ENCODE results near the gene ASB8.
"Not testable (repeated sequence)": the region's sequence is repeated elsewhere in the genome, so short reads cannot be mapped to it uniquely, and the experiment has no call there.

The ASB8 gene

DNA sequence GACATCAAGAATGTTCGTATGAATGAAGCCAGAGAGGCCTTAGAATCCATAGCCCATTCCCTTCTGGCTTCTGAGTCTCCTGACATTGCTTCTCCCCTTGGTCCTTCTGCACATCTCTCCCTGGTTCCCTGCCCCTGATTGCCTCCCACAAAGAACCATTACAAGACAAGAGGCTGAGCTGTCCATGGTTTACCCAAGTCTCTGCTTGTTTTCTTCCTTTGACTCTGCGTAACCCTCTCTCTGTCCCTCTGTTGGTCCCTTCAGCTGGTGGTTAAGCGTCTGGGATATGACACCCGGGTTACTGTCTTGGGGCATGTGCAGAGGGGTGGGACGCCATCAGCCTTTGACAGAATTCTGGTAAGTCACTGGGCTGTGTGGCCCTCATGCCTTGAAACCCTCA lies 22.3 kb downstream of the ASB8 start:
- DNase-seq: no peak

GRCh38 chr12:48132826-48133225 lies 24.5 kb downstream of the ASB8 start:
- DNase-seq: no peak

- DNase-seq: no peak
Measured at GRCh38 chr12:48131517-48131916, 25.8 kb downstream of the ASB8 start.

DNA sequence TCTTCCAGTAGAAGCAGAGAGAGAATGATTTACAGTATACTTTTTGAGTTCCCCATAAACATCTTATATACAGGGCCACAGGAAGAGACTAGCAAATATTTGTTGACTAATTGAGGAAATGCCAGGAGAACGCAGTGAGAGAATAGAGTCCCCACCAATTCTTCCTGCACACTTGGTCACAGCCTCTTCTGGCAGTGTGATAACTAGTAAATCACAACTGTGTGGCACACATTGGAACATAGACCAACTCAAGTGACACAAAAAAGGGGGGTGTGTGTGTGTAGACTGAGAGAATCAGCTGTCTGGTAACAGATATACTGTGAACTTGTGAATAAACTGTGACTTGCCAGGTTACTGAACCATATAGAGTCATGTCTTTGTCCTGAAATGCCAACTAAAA lies 27.9 kb downstream of the ASB8 start:
- DNase-seq: no peak

DNA sequence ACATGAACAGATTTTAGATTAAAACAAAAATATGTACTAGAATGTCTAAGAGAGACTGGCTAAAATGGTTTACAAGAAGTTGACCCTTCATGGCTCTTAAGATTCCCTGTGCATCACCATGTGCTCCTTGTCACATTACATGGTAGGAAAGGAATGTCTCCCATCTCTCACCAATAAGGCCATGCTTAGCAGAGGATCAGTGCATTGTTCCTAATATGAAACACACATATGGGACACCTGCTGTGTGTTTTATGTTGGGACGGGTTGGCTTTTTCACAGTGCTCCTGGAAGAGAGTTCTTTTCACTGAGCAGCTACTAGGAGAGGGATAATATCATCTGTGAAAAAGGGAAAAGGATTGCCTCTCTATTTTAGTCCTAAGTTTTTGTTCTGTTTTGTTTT lies 28.5 kb downstream of the ASB8 start:
- no peak for DNase-seq

DNA sequence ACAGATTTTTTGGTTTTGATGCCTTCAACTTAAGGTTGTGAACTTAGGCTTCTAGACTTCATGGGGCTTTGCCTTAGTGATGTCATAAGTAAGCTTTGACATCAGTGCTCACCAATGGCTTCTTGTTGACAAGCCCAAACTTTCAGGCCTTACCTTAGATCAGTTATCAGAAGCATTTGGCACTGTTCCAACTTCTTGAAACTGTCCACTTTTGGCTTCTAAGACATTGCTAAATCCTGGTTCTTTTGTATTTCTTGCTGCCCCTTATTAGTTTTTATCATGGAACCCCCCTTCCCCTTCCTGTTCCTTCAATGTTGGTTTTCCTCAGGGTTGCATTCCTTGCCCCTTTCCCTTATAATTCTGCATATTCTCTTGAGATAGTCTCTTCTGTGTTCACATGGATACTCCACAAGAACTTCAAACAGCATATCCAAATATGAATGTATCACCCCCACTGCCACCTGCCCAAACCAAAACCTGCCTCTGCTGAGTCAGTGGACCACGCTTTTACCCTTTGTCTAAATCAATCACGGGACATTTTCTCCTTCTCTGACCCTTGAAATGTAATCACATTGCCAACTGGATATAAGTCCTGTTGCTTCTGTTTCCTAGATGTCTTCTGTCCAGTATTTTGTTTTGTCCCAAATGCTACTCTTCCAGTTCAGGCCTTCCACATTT lies 30.2 kb downstream of the ASB8 start:
- no peak for DNase-seq

GRCh38 chr12:48125985-48126384 lies 31.3 kb downstream of the ASB8 start:
- no peak for DNase-seq

GRCh38 chr12:48125542-48125941 lies 31.8 kb downstream of the ASB8 start:
- not testable (repeated sequence) for DNase-seq

- no peak for DNase-seq
Measured at GRCh38 chr12:48123169-48123568, 34.1 kb downstream of the ASB8 start.

GRCh38 chr12:48122065-48122834 lies 35.1 kb downstream of the ASB8 start:
- no peak for DNase-seq

DNA sequence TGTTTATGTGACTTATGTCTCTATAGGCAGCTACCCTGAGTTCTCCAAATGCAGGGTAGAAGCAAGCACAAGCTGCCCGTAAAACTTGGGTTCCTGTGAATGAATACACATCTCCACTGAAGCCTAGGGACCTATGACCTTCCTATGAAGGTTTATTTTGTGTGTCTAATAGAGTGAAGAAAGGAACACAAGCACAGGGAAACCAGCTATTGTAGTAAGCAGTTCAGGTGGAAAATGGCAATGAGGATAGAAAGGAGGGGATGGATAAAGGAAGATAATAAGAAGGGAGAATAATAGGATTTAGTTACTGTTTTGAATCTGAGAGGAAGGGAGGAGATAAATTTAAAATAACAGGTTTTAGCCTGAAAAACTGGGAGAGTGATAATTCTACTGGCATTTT lies 35.8 kb downstream of the ASB8 start:
- no peak for DNase-seq

GRCh38 chr12:48119834-48120195 lies 37.5 kb downstream of the ASB8 start:
- DNase-seq: no peak

GRCh38 chr12:48119078-48119833 lies 38.1 kb downstream of the ASB8 start, which contains the start of gene PFKM:
Gene PFKM (plus strand): TSS chr12:48119364. CDS start chr12:48122775, 3,411 bp downstream.
- DNase-seq: peak; percentile 39

DNA sequence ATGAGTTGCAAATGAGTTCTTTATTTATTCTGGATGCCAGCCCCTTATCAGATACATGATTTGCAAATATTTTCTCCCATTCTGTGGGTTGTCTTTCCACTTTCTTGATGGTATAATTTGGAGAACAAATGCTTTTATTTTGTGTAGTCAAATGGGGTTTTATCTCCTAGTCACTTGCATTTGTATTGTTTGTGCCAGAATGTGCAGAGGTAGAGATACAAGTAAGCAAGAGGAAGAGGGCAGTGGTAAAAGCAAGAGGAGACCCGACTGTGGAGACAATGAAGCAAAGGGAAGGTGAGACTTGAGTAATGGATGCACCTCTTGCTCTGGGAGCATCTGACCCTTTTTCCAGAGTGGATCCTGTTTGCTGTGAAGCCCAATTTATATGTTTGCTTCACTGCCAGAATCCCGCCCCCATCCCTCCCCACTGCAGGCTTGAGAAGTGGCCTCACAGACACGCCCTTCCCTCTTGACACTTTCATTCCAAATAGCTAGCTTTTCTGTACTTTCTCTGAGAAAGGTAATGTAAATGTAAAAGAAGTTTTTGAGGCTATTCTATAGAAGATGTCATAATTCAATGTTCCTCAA lies 38.9 kb downstream of the ASB8 start:
- DNase-seq: no peak

GRCh38 chr12:48115957-48116356 lies 41.4 kb downstream of the ASB8 start:
- DNase-seq: no peak

DNA sequence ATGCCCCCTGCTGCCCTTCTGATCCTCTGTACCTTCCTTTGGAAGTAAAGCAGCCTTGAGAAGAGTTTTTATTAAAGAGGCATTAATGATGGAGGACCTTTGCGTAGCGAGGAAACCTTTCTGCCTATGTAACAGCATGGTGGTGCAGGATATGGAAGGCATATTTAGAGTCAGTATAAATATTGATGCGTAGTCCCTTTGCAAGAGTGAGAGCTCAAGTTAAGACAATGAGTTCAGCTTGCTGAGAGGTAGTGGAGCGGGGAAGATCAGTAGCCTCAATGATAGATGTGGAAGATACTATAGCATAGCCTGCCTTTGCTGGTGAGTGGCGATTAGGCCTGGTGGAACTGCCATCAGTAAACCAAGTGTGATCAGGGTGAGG lies 46.0 kb downstream of the ASB8 start:
- DNase-seq: not testable (repeated sequence)

DNA sequence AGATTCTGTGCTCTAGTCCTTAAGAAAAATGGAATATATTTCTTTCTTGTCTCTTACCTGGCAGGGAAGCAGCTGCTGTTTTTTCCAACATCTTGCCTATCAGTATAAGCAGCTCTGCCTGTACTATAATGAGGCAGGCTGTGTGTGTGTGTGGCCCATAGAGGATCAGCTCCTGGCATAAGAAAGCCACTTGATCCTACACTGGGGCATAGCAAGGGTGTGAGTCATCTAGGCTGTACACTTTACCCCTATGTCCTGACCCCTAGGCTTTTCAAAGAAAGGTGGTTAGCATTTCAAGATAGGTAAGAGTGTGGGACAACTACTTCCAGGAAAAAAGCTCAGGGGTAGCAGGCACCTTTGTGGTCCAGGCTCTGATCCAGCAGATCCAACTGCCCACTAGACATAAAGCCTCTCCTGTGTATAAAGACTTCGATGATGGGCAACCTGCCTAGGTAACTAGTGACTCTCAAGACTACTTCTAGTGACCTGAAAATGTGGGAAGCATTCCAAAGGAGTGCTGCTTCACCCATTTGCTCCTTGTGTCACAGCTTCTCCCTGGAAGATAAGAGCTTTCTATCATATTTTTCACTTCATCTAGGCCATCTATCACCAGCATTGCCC lies 46.5 kb downstream of the ASB8 start:
- no peak for DNase-seq

DNA sequence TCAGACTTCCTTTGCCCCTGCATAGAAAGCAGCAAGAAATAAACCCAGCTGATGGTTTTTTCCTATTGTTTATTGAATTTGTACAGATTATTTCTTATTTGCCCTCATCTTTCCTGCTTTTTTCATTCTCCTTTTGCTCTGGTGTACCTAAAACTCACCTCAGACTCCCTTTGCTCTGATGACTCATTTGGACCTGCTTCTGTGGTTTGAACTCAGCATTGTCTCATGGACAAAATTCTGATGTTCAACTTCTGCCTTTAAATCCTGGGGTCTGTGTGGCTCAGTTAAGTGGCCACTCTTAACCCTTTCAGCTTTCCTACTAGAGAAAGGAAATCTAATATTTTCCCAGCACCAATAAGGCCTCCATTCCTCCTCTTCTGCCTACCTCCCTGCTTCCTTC lies 47.9 kb downstream of the ASB8 start:
- DNase-seq: no peak

GRCh38 chr12:48106681-48107613 lies 50.4 kb downstream of the ASB8 start:
- DNase-seq: no peak

DNA sequence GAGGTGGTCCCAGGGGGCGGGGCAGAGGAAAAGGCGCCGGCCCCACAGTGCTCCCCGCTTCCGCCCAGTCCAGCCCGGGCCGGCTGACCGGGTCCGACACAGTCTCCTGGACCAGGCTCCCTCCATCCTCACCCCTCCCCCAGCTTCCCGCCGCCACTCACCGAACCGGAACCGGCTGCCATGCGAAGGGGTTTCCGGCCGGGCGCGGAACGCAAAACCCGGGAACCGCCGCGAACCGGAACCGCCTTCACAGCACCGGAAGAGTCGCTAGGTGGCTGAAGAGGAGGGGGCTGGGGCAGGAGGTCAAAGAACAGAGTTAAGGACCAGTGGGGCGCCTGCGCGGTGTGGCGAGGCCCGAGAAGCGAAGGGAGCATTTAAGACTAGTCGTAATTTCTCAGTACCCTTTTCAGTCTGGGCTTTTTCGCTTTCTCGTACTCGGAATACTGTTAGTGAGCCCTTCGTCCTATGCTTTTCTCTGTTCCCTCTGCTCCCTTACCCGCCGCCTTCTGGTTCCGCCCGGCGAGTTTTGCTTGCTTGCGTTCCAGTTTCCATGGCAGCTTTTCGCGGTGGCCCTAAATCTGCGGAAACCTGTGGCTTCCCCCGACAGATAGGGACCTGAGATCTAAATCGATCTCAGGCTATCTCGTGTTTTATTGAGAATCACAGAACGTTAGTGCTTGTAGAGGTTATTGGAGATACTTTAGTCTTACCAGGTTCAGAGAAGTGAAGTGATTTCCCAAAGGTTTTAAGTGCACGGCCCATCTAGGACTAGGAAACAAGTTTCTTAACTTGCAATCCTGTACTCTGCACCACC lies 51.2 kb downstream of the ASB8 start, which contains the start of gene SENP1:
SENP1 (minus strand) TSS at position 213 of the 814 bp plus-strand sequence. CDS start 4,607 bp downstream, outside the sequence.
- DNase-seq: peak; percentile 83

Data from effector CD4-positive, alpha-beta T cell (primary cell).